Subcutaneous abdominal adipose tissue (tissue), 5 donors: ENCODE data around the gene MTARC2.

Experiments
- H3K27ac ChIP-seq: one replicate; pipeline ENCODE4 v1.7.0; 2013; ENCODE audit warnings: low read depth, mild to moderate bottlenecking, inconsistent platforms, low read length, moderate library complexity
- H3K27me3 ChIP-seq, 5 donors: one replicate each; pipeline ENCODE4 v1.7.0; 2013; ENCODE audit warnings: low read length in 5 of 5, inconsistent platforms in 1 of 5; ENCODE audit not compliant: control insufficient read depth in 5 of 5, insufficient read depth in 4 of 5
- H3K36me3 ChIP-seq, 5 donors: one replicate each; pipeline ENCODE4 v1.7.0; 2013; ENCODE audit warnings: low read length in 5 of 5; ENCODE audit not compliant: control insufficient read depth in 5 of 5, insufficient read depth in 5 of 5
- H3K4me1 ChIP-seq, 5 donors: one replicate each; pipeline ENCODE4 v1.7.0; 2013; ENCODE audit warnings: low read length in 5 of 5, mild to moderate bottlenecking in 3 of 5, moderate library complexity in 1 of 5; ENCODE audit not compliant: control insufficient read depth in 5 of 5, insufficient read depth in 5 of 5
- H3K4me3 ChIP-seq, 5 donors: one replicate each; pipeline ENCODE4 v1.7.0; 2013; ENCODE audit warnings: low read length in 5 of 5, low read depth in 1 of 5
- H3K9ac ChIP-seq, 5 donors: one replicate each; pipeline ENCODE4 v1.7.0; 2013; ENCODE audit warnings: low read length in 5 of 5, mild to moderate bottlenecking in 4 of 5, moderate library complexity in 3 of 5
- H3K9me3 ChIP-seq, 5 donors: one replicate each; pipeline ENCODE4 v1.7.0; 2013; ENCODE audit warnings: low read length in 5 of 5; ENCODE audit not compliant: control insufficient read depth in 5 of 5
- donor health status: healthy.
- donor health status: healthy.
- donor health status: healthy.
- donor health status: healthy.
- donor health status: healthy.

MTARC2 gene

DNA sequence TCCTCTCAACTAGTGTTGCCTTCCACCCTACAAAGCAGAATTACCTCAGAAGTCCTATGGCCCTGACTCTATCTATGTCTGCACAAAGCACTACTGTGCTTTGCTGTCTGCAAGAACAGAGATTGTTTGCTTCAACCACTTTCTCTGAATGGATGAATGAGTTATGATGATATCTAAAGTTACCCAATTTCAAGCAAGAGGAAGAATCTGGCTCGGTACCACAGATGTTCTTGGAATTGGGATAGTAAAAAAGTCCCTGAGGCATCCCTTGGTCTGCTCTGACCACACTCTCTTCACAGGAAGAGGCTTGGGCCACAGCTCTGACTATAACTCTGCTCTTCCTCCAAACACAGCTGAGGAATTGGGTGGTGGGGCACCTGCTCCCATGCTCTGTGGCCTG lies 69.8 kb downstream of the MTARC2 start:
- Histone ChIP-seq H3K27me3 (no peaks in the 10 kb centered on the region), H3K27ac (peak overlapping the region; percentile 71), H3K9ac (no peak overlapping the region), H3K36me3 (peaks cover 8 to 39% (median 20%) of the 10 kb centered on the region in 5 donors), H3K4me3 (no peak overlapping the region), H3K4me1 (peaks cover 0 to 27% (median 17%) of the 10 kb centered on the region in 5 donors), H3K9me3 (no peaks in the 10 kb centered on the region)

DNA sequence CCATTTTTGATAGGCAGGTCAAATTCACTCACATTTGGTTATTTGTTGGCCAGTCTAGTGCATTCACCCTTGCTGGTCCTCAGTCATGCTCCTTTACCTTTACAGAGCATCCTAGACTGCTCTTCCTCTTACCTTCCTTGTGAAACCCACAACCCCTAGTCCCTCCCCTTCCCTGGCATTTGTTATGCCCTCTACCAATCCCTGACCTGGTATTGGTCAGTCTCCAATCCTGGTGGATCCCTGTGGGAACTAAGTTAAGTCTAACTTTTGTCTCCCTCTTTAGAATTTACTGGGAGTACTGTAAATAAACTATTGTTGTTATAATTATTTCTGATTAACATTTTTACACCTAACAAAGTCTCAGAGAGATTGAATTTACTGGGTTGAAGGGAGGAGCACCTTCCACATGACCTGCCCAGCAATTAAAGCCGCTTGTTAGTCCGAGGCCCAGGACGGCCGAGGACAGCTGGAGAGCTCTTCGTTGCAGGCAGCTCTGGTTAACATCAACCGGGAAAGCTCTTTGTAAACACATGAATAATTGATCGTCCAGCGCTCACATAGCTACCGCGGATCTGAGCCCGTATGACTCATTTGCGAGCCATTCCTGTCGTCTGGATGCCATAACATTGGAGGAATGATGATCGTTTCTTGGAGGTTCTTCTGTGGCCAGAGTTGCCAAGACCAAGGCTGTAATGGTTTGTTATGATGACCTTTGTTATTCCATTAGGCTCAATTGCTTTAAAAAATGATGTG lies 70.5 kb downstream of the MTARC2 start:
- peaks cover 6 to 32% (median 13%) of the 10 kb centered on the region in 5 donors for H3K36me3 ChIP-seq
- no peaks in the 10 kb centered on the region for H3K27me3 ChIP-seq
- H3K4me3 ChIP-seq: no peak overlapping the region
- peak overlapping the region; percentile 71 for H3K27ac ChIP-seq
- peaks cover 0 to 27% (median 17%) of the 10 kb centered on the region in 5 donors for H3K4me1 ChIP-seq
- no peaks in the 10 kb centered on the region for H3K9me3 ChIP-seq
- peak overlapping the region in 3 of 5 donors; percentile 1 to 35 (median 21) for H3K9ac ChIP-seq

- no peaks in the 10 kb centered on the region for H3K27me3 ChIP-seq
- H3K4me1 ChIP-seq: peaks cover 0 to 27% (median 17%) of the 10 kb centered on the region in 5 donors
- peak overlapping the region in 1 of 5 donors; percentile 15 for H3K9ac ChIP-seq
- H3K4me3 ChIP-seq: no peak overlapping the region
- H3K27ac ChIP-seq: peak overlapping the region; percentile 56
- H3K9me3 ChIP-seq: no peaks in the 10 kb centered on the region
- H3K36me3 ChIP-seq: peaks cover 4 to 23% (median 5%) of the 10 kb centered on the region in 5 donors
Observed at GRCh38 chr1:220819467-220820026, 71.4 kb downstream of the MTARC2 start.

- Histone ChIP-seq H3K4me1 (peaks cover 0 to 29% (median 23%) of the 10 kb centered on the region in 5 donors), H3K9me3 (no peaks in the 10 kb centered on the region), H3K4me3 (no peak overlapping the region), H3K27ac (no peak overlapping the region), H3K36me3 (peaks cover 0 to 4% (median 0%) of the 10 kb centered on the region in 5 donors), H3K27me3 (no peaks in the 10 kb centered on the region), H3K9ac (no peak overlapping the region)
Observed at GRCh38 chr1:220824031-220824989, 76.2 kb downstream of the MTARC2 start.

DNA sequence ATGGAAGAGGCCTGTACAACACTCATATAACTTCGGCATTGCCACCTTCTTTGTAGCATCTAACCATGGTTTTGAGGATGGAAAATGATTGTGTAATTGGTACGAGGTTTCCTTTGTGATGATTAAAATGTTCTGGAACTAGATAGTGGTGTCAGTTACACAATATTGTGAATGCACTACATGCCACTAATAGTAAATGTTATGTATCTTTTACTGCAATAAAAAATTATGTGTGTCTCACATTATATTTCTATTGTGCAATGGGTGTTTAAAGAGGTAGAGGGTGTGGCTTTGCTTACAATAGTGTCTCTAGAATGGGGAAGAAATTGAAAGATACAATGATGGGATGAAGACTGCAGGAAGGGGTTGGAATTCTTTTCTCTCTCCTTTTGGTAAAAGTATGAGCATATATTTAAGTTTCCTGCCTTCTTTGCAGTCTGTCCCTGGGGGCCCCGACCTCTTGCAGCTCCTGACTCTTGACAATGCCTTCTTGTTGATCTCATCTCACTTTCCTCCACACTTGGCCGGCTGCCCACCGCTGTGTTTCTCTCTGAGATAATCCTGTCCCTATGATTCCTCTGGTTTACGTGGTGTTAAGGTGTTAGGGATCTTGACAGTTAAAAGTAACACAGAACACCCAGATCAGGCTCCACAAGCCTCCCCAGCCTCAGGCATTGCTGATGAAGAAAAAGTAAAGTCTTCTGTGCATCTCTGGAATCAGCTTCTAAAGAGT lies 77.9 kb downstream of the MTARC2 start:
- Histone ChIP-seq H3K27me3 (no peaks in the 10 kb centered on the region), H3K9ac (no peak overlapping the region), H3K27ac (no peak overlapping the region), H3K9me3 (no peaks in the 10 kb centered on the region), H3K4me1 (peaks cover 0 to 30% (median 17%) of the 10 kb centered on the region in 5 donors), H3K4me3 (no peak overlapping the region), H3K36me3 (peaks cover 0 to 4% (median 0%) of the 10 kb centered on the region in 5 donors)

- no peaks in the 10 kb centered on the region for H3K27me3 ChIP-seq
- no peak overlapping the region for H3K9ac ChIP-seq
- no peaks in the 10 kb centered on the region for H3K9me3 ChIP-seq
- H3K4me3 ChIP-seq: no peak overlapping the region
- peaks cover 0 to 4% (median 0%) of the 10 kb centered on the region in 5 donors for H3K36me3 ChIP-seq
- H3K4me1 ChIP-seq: peaks cover 0 to 30% (median 17%) of the 10 kb centered on the region in 5 donors
- no peak overlapping the region for H3K27ac ChIP-seq
Observed at GRCh38 chr1:220826729-220827128, 78.6 kb downstream of the MTARC2 start.

GRCh38 chr1:220827445-220828178 lies 79.5 kb downstream of the MTARC2 start:
- no peak overlapping the region for H3K9ac ChIP-seq
- H3K36me3 ChIP-seq: peaks cover 0 to 3% (median 0%) of the 10 kb centered on the region in 5 donors
- peaks cover 0 to 30% (median 17%) of the 10 kb centered on the region in 5 donors for H3K4me1 ChIP-seq
- H3K9me3 ChIP-seq: no peaks in the 10 kb centered on the region
- H3K27me3 ChIP-seq: no peaks in the 10 kb centered on the region
- no peak overlapping the region for H3K27ac ChIP-seq
- H3K4me3 ChIP-seq: no peak overlapping the region

DNA sequence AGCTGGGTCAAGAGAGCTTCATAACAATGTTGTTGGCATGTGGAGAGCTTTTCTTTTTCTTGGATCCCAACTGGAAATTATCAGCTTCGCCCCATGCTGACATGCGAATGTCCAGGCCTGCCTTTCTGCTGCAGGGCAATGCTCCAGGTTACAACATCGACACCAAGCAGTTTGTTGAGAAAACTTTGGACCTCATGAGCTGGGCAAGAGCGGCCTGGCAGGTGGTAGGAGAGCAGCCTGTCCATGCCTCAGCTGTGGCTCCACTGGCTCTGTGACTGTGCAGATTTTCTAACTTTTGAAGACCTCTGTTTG lies 80.0 kb downstream of the MTARC2 start:
- no peak overlapping the region for H3K9ac ChIP-seq
- H3K27me3 ChIP-seq: no peaks in the 10 kb centered on the region
- H3K4me1 ChIP-seq: peaks cover 0 to 34% (median 19%) of the 10 kb centered on the region in 5 donors
- H3K36me3 ChIP-seq: peaks cover 0 to 3% (median 0%) of the 10 kb centered on the region in 5 donors
- H3K9me3 ChIP-seq: no peaks in the 10 kb centered on the region
- H3K27ac ChIP-seq: no peak overlapping the region
- H3K4me3 ChIP-seq: no peak overlapping the region
